ENCODE measurements around the gene NOS1AP. TPM values are rescaled to one million over a fixed set of nuclear protein-coding genes. Genes with fewer than 3 reads are reported as not detected.

NOS1AP gene
- total RNA-seq, 1 donor from 2014 or later, result 2.0 TPM

GRCh38 chr1:162142968-162143367 lies 73.5 kb downstream of the NOS1AP start:
- TF ChIP-seq POLR2A (IDR thresholded peaks at IDR 0.05) (no peak), POLR2AphosphoS5 (IDR thresholded peaks at IDR 0.05; ENCODE audit: insufficient read depth in 1 of 2, low read depth in 1 of 2) (no peak)
- TF ChIP-seq, protein P1, sequence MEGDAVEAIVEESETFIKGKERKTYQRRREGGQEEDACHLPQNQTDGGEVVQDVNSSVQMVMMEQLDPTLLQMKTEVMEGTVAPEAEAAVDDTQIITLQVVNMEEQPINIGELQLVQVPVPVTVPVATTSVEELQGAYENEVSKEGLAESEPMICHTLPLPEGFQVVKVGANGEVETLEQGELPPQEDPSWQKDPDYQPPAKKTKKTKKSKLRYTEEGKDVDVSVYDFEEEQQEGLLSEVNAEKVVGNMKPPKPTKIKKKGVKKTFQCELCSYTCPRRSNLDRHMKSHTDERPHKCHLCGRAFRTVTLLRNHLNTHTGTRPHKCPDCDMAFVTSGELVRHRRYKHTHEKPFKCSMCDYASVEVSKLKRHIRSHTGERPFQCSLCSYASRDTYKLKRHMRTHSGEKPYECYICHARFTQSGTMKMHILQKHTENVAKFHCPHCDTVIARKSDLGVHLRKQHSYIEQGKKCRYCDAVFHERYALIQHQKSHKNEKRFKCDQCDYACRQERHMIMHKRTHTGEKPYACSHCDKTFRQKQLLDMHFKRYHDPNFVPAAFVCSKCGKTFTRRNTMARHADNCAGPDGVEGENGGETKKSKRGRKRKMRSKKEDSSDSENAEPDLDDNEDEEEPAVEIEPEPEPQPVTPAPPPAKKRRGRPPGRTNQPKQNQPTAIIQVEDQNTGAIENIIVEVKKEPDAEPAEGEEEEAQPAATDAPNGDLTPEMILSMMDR (IDR thresholded peaks at IDR 0.05), result no peak
- DNase-seq (ENCODE audit: extremely low spot score in 2 of 2), result no peak
- Histone ChIP-seq H3K4me3 (no peak overlapping the region), H3K36me3 (no peaks in the 10 kb centered on the region), H3K4me1 (no peaks in the 10 kb centered on the region), H3K9me3 (no peaks in the 10 kb centered on the region), H3K27me3 (no peaks in the 10 kb centered on the region), H3K27ac (no peak overlapping the region)
- intact Hi-C loops (cut with DNase I), result no loop called here

DNA sequence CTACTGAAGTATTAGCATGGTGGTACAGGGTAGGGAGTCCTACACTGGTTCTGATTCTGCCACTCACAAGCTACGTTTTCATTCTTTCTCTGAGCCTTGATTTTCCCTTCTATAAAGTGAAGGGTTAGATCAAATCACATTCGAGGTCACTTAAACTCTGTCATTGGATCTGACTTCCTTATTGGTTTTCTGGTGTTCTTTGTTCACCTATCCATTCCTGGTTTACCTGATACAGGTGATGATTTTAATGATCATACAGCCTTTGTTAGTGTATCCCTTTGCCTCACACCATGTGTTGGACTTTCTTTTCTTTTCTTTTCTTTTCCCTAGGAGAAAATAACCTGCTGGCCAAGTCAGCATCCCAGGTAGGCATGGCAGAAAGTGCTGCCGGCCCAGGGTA lies 74.8 kb downstream of the NOS1AP start:
- Histone ChIP-seq H3K4me1 (no peaks in the 10 kb centered on the region), H3K27ac (no peak overlapping the region), H3K4me3 (no peak overlapping the region), H3K27me3 (no peaks in the 10 kb centered on the region), H3K36me3 (no peaks in the 10 kb centered on the region), H3K9me3 (no peaks in the 10 kb centered on the region)
- TF ChIP-seq POLR2A (IDR thresholded peaks at IDR 0.05), result no peak
- TF ChIP-seq, protein P1 (IDR thresholded peaks at IDR 0.05), result no peak
- TF ChIP-seq POLR2AphosphoS5 (IDR thresholded peaks at IDR 0.05; ENCODE audit: insufficient read depth in 1 of 2, low read depth in 1 of 2), result no peak
- intact Hi-C loops (cut with DNase I), result no loop called here
- DNase-seq (ENCODE audit: extremely low spot score in 2 of 2), result no peak

- no peaks in the 10 kb centered on the region for H3K36me3 ChIP-seq
- H3K9me3 ChIP-seq, result no peaks in the 10 kb centered on the region
- intact Hi-C loops (cut with DNase I), result no loop called here
- H3K4me3 ChIP-seq, result no peak overlapping the region
- no peaks in the 10 kb centered on the region for H3K27me3 ChIP-seq
- DNase-seq (ENCODE audit: extremely low spot score in 2 of 2), result no peak
- no peaks in the 10 kb centered on the region for H3K4me1 ChIP-seq
- no peak overlapping the region for H3K27ac ChIP-seq
- TF ChIP-seq POLR2AphosphoS5 (IDR thresholded peaks at IDR 0.05; ENCODE audit: insufficient read depth in 1 of 2, low read depth in 1 of 2), result no peak
- TF ChIP-seq, protein P1 (IDR thresholded peaks at IDR 0.05), result no peak
- no peak for TF ChIP-seq POLR2A (IDR thresholded peaks at IDR 0.05)
These were observed 75.4 kb downstream of the NOS1AP start for GRCh38 chr1:162144853-162145252.

GRCh38 chr1:162145280-162145965 lies 75.9 kb downstream of the NOS1AP start:
- no peaks in the 10 kb centered on the region for H3K27me3 ChIP-seq
- no peaks in the 10 kb centered on the region for H3K9me3 ChIP-seq
- no peaks in the 10 kb centered on the region for H3K4me1 ChIP-seq
- intact Hi-C loops (cut with DNase I), result no loop called here
- DNase-seq (ENCODE audit: extremely low spot score in 2 of 2), result no peak
- no peak overlapping the region for H3K4me3 ChIP-seq
- H3K27ac ChIP-seq, result no peak overlapping the region
- H3K36me3 ChIP-seq, result no peaks in the 10 kb centered on the region
- TF ChIP-seq, protein P1 (IDR thresholded peaks at IDR 0.05), result no peak

DNA sequence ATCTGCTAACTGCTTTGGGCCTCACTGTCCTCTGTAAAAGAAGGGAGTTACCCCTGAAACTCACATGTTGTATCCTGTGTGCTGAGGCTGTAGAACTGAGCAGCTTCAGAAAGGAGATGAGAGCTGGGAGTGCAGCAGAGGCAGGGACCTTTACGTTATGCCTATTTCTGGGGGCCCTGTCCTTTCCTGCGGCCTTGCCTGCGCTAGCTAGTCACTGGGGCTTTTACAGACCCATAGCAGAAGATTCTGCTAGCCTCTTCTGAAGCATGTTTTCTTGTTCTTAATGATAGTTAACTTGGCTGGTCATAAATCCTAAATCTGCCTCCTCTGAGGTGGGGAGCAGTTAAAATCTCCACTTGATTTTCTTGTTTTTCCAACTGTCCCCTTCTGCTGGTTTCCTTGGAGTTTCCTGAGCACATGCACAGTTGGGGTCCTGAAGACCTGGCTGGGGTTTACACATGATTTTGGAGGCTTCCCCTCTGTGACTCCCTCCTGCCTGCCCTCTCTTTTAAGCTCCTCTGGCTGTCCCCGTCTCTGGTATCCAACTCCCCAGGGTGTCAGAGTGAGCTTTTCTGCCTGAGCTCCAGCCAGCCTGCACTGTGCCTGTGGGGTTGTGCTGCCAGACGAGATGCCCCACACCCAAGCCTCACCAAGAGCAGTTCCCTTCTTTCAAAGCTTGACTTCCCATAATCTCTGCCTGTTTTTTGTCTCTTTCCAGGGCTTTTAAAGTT lies 76.6 kb downstream of the NOS1AP start:
- Histone ChIP-seq H3K4me1 (no peaks in the 10 kb centered on the region), H3K9me3 (no peaks in the 10 kb centered on the region), H3K36me3 (no peaks in the 10 kb centered on the region), H3K27me3 (no peaks in the 10 kb centered on the region), H3K4me3 (no peak overlapping the region), H3K27ac (no peak overlapping the region)
- DNase-seq (ENCODE audit: extremely low spot score in 2 of 2), result no peak
- intact Hi-C loops (cut with DNase I), result no loop called here
- TF ChIP-seq POLR2AphosphoS5 (IDR thresholded peaks at IDR 0.05; ENCODE audit: insufficient read depth in 1 of 2, low read depth in 1 of 2) (no peak), POLR2A (IDR thresholded peaks at IDR 0.05) (no peak)
- TF ChIP-seq, protein P1 (IDR thresholded peaks at IDR 0.05), result no peak

Data from vagina (tissue), 2 donors.